ENCODE results near the gene ZNF469.
A peak's percentile ranks its signal among the peaks of the same experiment; 100 is the strongest.

The ZNF469 gene, protein sequence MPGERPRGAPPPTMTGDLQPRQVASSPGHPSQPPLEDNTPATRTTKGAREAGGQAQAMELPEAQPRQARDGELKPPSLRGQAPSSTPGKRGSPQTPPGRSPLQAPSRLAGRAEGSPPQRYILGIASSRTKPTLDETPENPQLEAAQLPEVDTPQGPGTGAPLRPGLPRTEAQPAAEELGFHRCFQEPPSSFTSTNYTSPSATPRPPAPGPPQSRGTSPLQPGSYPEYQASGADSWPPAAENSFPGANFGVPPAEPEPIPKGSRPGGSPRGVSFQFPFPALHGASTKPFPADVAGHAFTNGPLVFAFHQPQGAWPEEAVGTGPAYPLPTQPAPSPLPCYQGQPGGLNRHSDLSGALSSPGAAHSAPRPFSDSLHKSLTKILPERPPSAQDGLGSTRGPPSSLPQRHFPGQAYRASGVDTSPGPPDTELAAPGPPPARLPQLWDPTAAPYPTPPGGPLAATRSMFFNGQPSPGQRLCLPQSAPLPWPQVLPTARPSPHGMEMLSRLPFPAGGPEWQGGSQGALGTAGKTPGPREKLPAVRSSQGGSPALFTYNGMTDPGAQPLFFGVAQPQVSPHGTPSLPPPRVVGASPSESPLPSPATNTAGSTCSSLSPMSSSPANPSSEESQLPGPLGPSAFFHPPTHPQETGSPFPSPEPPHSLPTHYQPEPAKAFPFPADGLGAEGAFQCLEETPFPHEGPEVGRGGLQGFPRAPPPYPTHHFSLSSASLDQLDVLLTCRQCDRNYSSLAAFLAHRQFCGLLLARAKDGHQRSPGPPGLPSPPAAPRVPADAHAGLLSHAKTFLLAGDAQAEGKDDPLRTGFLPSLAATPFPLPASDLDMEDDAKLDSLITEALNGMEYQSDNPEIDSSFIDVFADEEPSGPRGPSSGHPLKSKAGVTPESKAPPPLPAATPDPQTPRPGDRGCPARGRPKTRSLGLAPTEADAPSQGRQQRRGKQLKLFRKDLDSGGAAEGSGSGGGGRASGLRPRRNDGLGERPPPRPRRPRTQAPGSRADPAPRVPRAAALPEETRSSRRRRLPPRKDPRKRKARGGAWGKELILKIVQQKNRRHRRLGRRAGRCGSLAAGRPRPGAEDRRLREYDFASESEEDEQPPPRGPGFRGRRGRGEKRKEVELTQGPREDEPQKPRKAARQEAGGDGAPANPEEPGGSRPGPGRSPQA (N-terminal part only)

DNA sequence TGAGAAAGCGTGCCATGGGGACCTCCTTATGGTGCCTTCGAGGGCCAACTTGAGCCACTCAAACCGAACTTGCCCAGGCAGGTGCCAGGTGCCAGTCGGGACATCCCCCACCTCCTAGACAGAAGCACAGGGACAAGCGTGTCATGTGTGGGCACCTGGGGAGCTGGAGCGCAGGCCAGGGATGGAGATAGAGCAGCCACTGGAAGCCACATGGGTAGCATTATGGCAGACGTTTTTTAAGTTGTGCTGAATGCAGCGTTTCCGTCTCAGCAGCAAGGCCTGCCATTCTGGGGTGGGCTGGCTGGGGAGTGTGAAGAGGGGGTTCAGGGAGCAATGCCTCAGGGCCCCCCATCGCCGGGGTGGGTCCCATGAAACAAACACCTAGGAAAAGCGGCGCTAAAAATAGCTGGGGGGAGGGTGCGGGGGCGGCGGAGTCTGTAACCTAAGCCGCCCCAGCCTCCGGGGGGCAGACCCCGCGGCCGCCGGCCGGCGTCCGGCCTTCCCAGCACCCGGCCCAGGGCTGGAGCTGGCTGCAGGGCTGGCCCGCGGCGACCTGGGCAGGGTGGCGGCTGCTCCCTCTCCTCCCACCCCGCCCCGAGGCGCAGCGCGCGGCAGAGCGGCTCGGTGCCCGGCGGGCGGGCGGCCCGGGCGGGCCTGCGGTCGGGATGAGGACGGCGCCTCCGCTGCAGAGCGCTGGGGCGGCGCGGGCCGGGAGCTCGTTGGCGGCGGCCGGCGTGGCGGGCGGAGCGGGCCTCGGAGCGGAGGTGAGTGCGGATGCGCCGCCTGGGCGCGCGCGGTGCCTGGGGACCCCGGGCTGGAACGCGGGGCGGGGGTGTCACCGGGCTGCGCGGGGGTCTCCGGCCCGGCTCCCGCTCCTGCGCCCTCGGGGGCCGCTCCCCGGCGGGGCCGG, at the start of gene ZNF469:
Gene ZNF469 (plus strand): TSS at position 469 of the 910 bp plus-strand sequence. CDS start 44,512 bp downstream, outside the sequence.
- DNase-seq, result peak; percentile 27

DNA sequence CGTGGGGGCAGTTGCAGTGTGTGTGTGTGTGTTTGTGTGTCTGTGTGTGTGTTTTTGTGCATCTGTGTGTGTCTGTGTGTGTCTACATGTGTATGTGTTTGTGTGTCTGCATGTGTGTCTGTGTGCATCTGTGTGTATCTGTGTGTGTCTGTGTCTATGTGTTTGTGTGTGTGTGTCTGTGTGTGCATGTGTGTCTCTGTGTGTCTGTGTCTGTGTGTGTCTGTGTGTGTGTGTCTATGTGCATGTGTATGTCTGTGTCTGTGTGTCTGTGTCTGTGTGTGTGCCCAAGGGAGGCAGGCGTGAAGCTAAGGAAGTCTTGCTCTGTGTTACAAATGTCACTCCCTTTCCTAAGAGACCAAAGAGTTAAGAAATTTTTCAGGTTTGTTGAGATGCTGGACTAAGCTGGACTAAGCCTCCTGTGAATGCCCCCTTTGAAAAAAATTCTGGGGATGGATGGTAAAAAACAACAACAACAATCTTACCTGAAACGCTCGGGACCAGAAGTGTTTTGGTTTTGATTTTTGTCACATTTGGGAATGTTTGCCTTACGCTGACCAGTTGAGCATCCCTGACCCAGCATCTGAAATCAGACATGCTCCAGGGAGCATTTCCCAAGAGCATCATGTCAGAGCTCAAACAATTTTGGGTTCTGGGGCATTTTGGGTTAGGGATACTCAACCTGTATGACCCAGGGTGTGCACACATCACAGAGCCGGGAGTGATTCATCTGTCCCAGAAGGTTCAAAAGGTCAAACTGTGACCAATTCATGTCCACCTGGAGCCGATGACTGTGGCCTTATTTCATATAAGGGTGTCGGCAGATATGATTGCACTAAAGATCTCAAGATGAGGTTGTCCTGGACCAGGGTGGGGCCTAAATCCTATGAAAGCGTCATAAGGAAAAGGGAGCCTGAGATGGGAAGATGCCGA, 48.6 kb upstream of the ZNF469 start:
- DNase-seq, result no peak

DNA sequence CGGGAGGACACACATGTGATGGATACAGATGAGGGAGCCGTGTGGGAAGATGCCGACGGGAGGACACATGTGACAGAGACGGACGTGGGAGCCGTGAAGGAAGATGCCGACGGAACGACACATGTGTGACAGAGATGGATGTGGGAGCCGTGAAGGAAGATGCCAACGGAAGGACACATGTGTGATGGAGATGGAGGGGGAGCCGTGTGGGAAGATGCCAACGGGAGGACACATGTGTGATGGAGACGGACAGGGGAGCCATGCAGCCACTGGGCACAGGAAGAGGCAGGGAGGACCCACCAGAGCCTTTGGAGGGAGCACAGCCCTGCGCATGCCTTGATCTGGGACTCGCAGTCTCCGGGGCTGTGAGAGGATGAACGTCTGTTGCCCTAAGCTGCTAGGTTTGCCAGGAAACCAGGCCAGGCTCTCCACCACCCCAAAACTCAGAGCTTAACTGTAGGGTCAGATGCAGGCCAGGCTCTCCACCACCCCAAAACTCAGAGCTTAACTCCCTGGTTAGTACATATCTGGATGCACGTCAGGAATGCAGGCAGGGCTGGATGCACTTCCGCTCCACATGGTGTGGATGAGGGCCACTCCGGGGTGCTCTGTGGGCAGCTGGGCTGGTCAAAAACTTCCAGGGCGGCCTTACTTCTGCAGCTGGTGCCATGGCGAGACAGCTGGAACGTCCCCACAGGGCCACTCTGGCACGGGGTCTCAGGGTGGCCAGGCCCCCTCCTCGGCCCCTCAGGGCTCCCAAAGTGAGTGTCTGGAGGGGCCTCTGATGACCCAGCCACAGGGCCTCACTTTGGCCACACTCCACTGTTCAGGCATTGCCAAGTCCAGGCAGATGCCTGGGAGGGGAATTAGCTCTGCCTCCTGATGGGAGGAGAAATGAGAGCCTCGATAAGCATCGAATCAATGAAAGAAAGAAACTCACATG, 47.7 kb upstream of the ZNF469 start:
- DNase-seq, result no peak

DNA sequence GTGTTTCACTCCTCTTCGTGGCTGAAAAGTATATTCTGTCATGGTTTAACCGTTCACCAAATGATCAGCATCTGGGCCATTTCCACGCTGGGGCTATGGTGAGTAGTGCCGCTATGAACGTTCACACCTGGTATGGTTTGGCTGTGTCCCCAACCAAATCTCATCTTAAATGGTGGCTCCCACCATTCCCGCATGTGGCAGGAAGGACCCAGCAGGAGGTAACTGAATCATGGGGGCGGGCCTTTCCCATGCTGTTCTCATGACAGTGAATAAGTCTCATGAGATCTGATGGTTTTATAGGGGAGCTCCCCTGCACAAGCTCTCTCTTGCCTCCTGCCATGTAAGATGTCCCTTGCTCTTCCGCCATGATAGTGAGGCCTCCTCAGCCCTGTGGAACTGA, 45.7 kb upstream of the ZNF469 start:
- DNase-seq, result no peak

DNA sequence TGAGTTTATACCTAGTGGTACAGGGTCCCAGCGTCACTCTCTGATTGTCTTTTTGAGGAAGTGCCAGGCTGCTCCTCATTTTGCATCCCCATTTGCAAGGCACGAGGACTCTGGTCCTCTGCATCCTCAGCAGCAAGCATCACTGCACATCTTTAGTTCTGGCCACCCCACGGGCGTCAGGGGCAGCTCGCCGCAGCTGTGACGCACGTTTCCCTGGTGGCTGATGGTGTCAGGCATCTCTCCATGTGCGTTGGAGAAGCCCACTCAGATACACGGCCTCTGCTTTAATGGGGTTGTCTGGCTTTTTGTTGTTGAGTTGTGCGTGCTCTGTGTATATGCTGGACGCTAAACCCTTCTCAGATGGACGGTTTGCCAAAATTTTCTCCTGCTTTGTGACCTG, 45.2 kb upstream of the ZNF469 start:
- DNase-seq, result no peak

DNA sequence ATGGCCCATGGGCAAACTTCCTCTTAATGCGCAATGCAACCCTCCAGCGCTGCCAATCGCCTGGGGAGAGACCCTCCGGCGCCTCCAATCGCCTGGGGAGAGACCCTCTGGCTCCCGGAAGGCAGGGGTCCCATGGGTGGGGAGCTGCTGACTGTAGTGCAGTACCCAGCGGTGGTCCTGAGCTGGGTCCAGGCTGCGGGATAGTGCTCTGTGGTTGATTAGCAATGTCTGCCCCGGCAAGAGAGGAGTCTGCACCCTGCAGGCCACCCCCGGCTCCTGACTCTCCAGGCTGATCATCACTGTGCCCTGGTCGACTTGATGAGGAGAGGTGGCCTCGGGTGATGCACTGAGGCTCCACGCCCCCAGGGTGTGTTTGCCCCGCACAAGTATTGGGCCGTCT, 44.6 kb upstream of the ZNF469 start:
- no peak for DNase-seq

DNA sequence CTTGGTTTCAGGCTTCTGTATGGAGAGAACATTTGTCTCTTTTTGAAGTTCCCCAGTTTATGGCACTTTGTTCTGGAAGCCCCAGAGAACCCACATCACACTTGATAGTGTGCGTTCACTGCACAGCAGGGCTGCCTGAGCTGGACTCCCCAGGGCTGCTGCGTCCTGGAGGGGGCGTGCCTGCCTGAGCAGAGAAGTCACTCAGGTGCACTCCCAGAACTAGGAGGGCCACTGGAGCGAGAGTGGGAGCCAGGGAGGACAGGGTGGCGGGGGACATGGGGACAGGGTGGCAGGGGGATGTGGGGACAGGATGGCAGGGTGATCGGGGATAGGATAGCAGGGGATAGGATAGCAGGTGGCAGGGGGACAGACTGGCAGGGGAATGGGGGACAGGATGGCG, 43.9 kb upstream of the ZNF469 start:
- no peak for DNase-seq

DNA sequence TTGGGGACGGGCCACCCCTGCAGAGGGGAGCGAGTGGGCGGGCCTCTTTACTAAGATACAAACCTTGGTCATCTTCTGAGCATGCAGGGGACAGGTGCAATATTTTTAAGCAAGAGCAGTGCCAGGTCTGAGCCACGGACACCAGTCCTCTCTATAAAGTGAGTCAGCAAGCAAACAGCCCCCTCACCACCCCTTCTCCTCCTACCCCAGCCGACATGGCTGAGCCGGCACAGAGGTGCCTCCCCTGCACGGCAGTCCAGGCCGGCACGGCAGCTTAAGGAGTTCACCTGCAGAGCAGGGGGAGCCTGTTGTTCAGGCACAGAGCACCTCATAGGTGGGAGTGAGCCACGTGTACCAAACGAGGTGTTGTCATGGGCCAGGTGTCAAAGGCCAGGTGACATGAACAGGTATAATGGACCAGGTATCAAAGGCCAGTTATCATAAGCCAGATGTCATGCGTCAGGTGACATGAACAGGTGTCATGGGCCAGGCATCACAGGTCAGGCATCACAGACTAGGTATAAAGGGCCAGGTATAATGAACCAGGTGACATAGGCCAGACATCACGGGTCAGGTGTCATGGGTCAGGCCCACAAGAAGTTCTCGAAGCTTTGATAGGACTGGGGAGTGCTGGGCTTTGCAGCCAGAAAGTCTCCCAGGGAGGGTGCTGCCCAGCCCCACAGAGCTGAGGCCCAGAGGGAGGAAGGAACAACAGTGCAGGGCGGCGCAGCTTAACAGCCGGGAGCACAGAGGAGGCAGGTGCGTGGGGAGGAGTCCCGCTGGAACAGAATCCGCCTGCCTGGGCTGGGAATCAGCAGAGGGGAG, 42.6 kb upstream of the ZNF469 start:
- DNase-seq, result no peak

DNA sequence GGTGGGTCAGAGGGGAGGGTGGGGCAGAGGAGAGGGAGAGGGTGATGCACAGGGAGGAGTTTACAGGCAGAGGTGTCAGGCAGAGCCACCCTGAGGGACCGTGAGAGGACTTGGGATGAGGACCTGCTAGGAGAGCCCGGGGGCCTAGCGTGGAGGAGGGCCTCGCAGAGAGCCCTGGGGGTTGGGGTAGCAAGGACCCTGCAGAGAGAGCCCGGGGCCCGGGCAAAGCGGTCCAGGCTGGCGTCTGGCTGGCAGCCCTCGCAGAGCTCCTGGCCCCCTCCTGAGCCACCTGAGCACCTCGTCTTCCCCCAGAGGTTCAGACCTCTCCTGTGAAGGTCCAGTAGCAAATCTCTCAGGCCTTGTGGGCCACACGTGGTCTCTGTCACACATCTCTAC, 42.0 kb upstream of the ZNF469 start:
- no peak for DNase-seq

DNA sequence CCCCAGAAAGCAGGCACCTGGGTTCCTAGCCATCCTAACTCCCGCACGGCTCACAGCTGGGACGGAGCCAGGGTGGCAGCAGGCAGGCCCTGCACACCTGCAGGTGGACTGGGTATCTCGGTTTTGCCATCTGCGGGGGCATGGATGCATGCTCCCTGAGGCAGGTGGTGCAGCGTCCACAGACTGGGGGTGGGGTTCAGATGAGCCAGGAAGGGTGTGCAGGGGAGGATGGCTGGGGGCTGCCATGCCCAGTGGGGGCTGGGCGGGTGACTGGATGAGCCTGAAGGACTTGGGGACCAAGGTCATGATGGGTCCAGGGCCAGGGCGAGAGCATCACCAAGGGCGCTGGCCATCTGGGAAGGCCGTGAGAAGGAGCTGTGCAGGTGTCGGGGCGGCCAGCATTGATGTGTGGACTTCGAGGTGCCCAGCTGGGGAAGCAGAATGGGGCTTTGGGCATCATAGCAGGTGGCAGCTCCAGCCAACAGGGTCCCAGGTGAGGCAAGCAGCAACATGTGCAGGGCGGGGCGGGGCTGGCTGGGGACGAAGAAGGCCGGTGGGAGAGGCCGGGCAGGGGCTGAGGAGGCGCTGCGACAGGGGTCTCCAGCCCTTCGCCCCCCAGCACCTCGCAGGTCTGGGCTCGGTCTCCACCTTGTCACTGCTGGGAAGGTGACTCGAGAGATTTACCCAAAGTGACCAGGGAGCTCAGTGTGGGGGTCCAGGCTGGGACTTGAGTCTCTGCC, 41.0 kb upstream of the ZNF469 start:
- no peak for DNase-seq

DNA sequence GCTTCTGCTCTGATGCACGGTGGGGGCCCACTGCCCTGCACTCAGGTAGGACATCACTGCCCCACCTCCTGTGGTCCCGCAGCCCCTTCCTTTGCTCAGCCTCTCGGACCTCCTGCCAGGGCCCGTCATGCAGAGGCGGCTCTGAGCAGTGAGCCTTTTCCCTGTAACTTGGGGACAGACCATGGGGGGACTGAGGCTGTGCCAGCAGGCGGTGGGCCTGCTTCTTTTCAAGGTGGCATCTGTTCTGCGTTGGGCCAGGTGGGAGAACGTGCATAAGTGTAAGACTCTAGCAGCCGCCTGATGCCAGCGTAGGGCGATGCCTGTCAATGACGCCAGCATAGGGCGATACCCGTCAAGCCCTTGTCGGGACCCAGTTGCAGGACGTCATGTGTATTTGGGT, 40.3 kb upstream of the ZNF469 start:
- no peak for DNase-seq

DNA sequence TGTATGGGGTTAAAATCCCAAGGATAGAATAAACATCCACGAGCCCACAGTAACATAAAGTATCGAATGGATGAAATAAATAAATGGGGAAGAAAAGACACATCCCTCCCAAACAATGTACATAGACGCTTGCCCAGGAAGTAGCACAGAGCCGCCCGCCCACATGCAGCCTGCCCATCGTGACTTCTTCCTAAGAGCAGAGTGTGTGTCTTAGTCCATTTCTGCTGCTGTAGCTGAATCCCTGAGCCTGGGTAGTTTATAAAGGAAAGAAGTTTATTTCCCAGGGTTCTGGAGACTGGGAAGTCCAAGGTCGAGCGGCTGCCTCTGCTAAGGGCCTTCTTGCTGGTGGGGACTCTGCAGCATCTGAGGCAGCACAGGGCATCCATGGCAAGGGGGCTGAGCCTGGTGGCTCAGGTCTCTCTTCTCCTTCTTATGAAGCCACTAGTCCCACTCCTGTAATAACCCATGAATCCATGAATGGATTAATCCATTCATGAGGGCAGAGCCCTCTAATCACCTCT, 39.4 kb upstream of the ZNF469 start:
- DNase-seq, result no peak

DNA sequence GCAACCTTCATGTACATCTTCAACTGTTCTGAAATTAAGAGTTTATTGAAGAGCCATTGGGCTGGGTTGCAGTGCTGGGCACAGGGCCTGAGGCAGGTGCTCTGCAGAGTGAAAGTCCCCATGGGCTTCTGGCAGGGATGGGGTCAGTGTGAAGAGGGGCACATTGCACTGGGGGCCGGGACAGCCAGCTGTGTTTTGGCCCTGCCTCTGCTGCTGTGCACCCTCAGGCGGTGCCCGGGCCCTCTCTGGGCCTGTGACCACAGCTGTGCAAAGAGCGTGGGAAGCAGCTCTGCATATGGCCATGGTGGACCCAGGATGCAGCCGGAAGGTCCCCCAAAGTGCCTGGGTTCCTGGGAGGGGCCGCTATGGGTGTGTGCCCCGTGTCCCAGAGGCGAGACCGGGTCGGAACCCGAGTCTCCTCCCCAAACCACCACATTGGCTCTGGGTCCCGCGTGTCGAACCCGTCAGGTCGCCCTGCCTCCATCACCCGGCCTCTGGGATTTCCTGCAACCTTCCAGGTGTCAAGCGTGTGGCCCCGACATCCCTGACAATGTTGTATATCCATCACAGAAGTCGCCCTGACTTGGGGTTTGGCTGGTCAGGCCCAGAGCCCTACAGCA, 38.2 kb upstream of the ZNF469 start:
- DNase-seq, result no peak

DNA sequence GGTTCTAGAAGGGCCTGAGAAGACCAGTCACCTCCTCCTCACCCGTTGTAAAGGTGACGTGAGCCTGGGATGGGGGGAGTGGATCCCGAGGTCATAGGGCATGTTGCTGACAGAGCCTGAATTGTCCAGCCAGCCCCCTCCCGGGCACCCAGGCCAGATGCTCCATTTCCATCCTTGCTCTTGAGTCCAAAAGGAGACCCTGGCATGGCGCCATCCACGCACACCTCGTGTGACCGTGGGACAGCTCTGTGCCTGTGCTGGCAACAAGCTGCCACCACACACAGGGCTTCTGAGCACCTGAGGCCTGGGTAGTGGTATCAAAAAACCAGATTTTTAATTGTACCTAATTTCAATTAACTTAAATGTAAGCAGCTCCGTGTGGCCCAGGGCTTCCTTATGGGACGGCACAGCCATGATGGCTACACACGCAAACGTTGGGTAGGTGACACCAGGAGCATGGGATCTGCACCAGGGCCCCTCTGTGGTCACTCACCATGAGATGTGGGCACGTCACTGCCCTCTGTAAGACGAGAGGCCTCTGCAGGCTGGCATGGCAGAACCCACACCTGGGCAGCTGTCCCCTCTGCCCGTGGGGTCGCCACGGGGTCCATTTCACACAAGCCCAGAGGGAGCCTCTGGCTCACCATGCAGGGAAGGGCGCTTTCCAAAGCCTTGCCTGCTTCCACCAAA, 37.6 kb upstream of the ZNF469 start:
- no peak for DNase-seq

DNA sequence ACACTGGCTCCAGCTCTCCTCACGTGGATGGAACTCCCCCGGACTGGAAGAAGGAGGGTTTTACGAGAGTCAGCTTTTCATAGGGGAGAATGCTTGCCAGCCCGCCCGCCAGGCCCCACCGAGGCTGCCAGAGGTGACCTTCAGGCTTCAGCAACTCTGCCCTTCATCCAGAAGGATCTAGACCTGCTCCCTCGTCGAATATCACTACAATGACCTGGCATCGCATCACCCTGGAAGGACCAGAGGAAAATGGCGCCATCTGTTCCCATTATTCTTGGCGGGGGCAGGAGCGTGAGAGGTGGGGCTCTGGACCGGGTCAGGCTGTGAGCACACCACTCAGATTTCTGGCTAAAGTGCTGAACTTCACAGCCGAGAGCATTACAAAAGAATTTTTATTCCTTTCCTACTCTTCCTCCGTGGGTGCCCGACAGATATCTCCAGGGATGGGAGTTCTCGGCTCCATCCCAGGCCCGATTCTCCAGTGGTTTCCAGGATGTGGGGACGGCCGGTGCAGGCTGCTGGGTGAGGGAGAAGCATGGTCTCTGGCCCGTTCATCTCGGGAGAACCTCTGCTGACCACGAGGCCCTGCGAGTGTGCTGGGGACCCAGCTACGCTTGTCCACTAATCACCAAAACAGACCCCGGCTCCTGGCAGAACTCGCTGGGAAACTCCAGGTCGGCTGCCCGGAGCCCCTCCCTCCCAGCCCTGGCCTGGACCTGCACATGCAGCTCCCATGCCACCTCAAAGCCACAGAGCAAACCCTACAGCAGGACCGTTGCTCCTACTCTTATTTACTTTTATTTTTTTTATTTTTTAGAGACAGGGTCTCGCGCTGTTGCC, 36.8 kb upstream of the ZNF469 start:
- DNase-seq, result no peak
